ENCODE measurements around the gene SPO11.

- TF ChIP-seq CTCF (IDR thresholded peaks at IDR 0.05): no peak
- TF ChIP-seq POLR2A (IDR thresholded peaks at IDR 0.05): no peak
Observed at GRCh38 chr20:57294550-57294949, 35.1 kb upstream of the SPO11 start.

Data from Peyer's patch (tissue), 4 donors.